CD4-positive, alpha-beta memory T cell (primary cell): ENCODE data around the gene ZNF48. TPM values are rescaled to one million over a fixed set of nuclear protein-coding genes. Genes with fewer than 3 reads are reported as not detected.
A peak's percentile ranks its signal among the peaks of the same experiment; 100 is the strongest.

Source experiments
- CTCF ChIA-PET: fragments of 350-600 bp; sonication (Branson Sonifier 250); formaldehyde crosslinking; loops from one replicate; lab custom pipeline; 2021; ENCODE audit warnings: inconsistent platforms; ENCODE audit not compliant: partially characterized antibody; lab: Charles Lee
- POLR2A ChIA-PET: fragments of 350-600 bp; sonication (Branson Sonifier 250); formaldehyde crosslinking; loops from one replicate; lab custom pipeline; 2021; ENCODE audit not compliant: partially characterized antibody; lab: Charles Lee
- DNase-seq, 5 donors: peaks; one replicate each; pipeline versions ENCODE4 v3.0.0 to v3.0.0-alpha.2; 2020 to 2022; ENCODE audit warnings: mixed read lengths in 1 of 5
- H3K27ac ChIP-seq: one replicate; pipeline ENCODE4 v1.7.0; 2013; ENCODE audit warnings: low read depth, low read length
- H3K27me3 ChIP-seq: 2 replicates; pipeline ENCODE4 v1.7.0; 2013; ENCODE audit warnings: mild to moderate bottlenecking, low read length, moderate library complexity; ENCODE audit not compliant: insufficient read depth
- H3K36me3 ChIP-seq: 2 replicates; pipeline ENCODE4 v1.7.0; 2013; ENCODE audit warnings: mild to moderate bottlenecking, low read length, moderate library complexity; ENCODE audit not compliant: insufficient read depth
- H3K4me1 ChIP-seq: 2 replicates; pipeline ENCODE4 v1.7.0; 2013; ENCODE audit warnings: mild to moderate bottlenecking, low read length, moderate library complexity; ENCODE audit not compliant: insufficient read depth
- H3K4me3 ChIP-seq, 2 donors: one replicate each; pipeline ENCODE4 v1.7.0; 2013; ENCODE audit warnings: low read length in 2 of 2, mild to moderate bottlenecking in 1 of 2
- H3K9me3 ChIP-seq, 2 donors: one replicate each; pipeline ENCODE4 v1.7.0; 2013; ENCODE audit warnings: low read length in 2 of 2, control low read depth in 1 of 2; ENCODE audit not compliant: control insufficient read depth in 1 of 2
- H3K27ac Mint-ChIP-seq, 7 donors: one replicate each; pipeline ENCODE4 v1.8.0; 2020 to 2021; ENCODE audit warnings: mixed read lengths in 7 of 7, mild to moderate bottlenecking in 6 of 7, inconsistent platforms in 3 of 7, moderate library complexity in 3 of 7
- H3K27me3 Mint-ChIP-seq, 2 donors: one replicate each; pipeline ENCODE4 v1.8.0; 2020 to 2021; ENCODE audit warnings: mixed read lengths in 2 of 2
- H3K36me3 Mint-ChIP-seq, 2 donors: one replicate each; pipeline ENCODE4 v1.8.0; 2020 to 2021; ENCODE audit warnings: mixed read lengths in 2 of 2, inconsistent platforms in 1 of 2, mild to moderate bottlenecking in 1 of 2
- H3K4me1 Mint-ChIP-seq, 4 donors: one replicate each; pipeline ENCODE4 v1.8.0; 2020 to 2021; ENCODE audit warnings: mixed read lengths in 4 of 4, mild to moderate bottlenecking in 1 of 4
- H3K4me3 Mint-ChIP-seq, 8 donors: one replicate each; pipeline ENCODE4 v1.8.0; 2020 to 2021; ENCODE audit warnings: mixed read lengths in 8 of 8, mild to moderate bottlenecking in 7 of 8, moderate library complexity in 6 of 8, inconsistent platforms in 3 of 8
- H3K9me3 Mint-ChIP-seq, 8 donors: one replicate each; pipeline ENCODE4 v1.8.0; 2020 to 2021; ENCODE audit warnings: mixed read lengths in 8 of 8, mild to moderate bottlenecking in 5 of 8, inconsistent platforms in 3 of 8, moderate library complexity in 1 of 8
- intact Hi-C: fragments of 100-400 bp; cut with micrococcal nuclease; formaldehyde crosslinking; loops from one replicate; pipeline ENCODE4 v1.15.1; 2023
- polyA plus RNA-seq, 2 donors: library from polyadenylated mRNA; unstranded; fragments of 300-500 nt; fragmentation: Illumina TruSeq; gene quantifications; one replicate each; pipeline ENCODE4 v1.2.3, GENCODE V29; 2021
- total RNA-seq, 2 experiments: library from RNA; stranded (reverse); gene quantifications; one replicate each; pipeline ENCODE4 v1.2.3, GENCODE V29; 2021

ZNF48 gene
- total and polyA plus RNA-seq, 4 experiments from 2014 or later = 5.5 to 16.7 (median 13.2) TPM

DNA sequence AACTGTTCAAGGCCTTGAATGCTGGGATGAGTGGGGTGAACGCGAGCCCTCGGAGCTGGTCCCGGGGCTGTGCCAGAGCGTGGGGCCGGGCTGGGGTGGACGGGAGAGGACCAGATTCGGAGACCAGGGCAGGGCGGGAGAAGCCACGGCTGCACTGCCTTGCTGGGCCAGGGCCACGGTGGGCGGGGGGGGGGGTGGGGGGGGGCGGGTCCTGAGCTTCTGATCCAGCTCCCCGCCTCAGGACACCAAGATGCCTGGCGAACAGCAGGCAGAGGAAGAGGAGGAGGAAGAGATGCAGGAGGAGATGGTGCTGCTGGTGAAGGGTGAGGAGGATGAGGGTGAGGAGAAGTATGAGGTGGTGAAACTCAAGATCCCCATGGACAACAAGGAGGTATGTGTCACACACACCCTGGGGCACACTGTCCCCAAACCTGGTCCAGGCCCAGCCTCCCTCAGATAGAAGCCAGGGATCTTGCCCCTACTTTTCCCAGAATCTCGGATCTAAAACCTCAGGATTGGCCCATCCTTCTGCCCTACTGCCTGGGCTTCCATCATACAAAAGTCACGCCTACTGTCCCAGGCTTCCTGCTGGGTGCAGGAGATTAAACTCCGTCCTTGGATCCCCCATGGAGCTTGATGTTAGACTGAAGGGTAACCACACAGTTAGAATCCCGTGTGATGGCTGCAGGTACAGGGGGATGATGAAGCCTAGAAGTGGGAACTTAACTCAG lies 12.7 kb downstream of the ZNF48 start:
- Mint-ChIP-seq H3K4me1 (peaks cover 19 to 34% (median 25%) of the 10 kb centered on the region in 4 donors), H3K27me3 (no peaks in the 10 kb centered on the region), H3K9me3 (peaks cover 0 to 1% (median 0%) of the 10 kb centered on the region in 8 donors), H3K4me3 (peak overlapping the region; percentile 63 to 82 (median 76)), H3K27ac (peak overlapping the region; percentile 32 to 88 (median 68)), H3K36me3 (peaks cover 0 to 8% of the 10 kb centered on the region in 2 donors)
- CTCF ChIA-PET = interaction anchor here (0.9 to 5.3 kb wide), 14 partner anchors 9 to 342 kb away, joined by 3 to 41 read pairs (median 9); partner anchors contain the start of genes ALDOA, DCTPP1, SEPTIN1 and TBC1D10B
- POLR2A ChIA-PET = interaction anchor here (0.5 to 23.0 kb wide), 27 partner anchors 8 to 1400 kb away, joined by 3 to 540 read pairs (median 5); partner anchors contain the start of genes ALDOA, CD2BP2, DCTPP1 and SEPTIN1
- H3K9me3 ChIP-seq = no peaks in the 10 kb centered on the region
- no peaks in the 10 kb centered on the region for H3K36me3 ChIP-seq
- H3K4me3 ChIP-seq = peak overlapping the region; percentile 29 to 65
- peak overlapping the region; percentile 59 for H3K27ac ChIP-seq
- peaks cover 24% of the 10 kb centered on the region for H3K4me1 ChIP-seq
- no peaks in the 10 kb centered on the region for H3K27me3 ChIP-seq
- intact Hi-C loops = loop anchor here (1.0 to 10.0 kb wide), 4 partner anchors 30 to 283 kb away; partner anchors contain the start of genes MAPK3 and TBC1D10B
- no peak for DNase-seq

DNA sequence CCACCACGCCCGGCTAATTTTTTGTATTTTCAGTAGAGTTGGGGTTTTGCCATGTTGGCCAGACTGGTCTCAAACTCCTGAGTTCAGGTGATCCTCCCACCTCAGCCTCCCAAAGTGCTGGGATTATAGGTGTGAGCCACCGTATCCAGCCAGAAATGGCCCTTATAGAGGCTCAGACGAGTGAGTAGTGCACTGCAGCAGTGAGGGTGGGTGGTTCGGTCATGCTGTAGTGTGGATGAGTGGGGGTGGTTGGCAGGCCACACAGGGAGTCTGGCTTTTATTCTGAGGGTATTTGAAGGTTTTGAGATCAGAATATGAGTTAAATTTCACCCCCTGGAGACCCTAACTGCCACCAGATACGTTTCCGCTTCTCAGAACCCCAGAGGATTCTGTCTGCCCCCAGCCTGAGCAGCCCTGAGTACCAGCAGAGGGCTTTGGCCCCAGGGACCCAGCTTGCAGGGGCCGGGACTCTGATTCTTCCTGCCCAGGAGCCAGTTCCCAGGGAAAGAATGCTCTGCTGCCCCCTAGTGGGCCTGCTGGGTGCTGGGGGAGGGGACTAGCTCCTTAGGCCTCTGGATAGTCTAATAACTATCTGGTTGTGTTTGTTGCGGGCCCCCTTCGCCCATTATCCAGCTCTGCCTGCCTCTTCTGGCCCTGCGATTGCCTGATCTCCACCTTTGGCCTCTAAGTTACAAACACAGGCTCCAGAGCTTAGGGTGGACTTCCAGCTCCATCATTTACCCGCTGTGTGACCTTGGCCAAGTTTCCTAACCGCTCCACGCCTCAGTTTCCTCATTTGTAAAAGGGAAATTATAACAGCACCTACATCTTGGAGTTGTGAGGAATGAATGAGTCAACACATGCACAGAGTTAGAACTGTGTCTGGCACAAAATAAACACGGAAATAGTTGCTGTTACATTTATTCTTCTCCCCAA lies 14.2 kb downstream of the ZNF48 start:
- Mint-ChIP-seq H3K9me3 (peaks cover 0 to 1% (median 0%) of the 10 kb centered on the region in 8 donors), H3K4me3 (peak overlapping the region in 7 of 8 donors; percentile 31 to 73 (median 62)), H3K27me3 (no peaks in the 10 kb centered on the region), H3K36me3 (peaks cover 0 to 8% of the 10 kb centered on the region in 2 donors), H3K27ac (peak overlapping the region in 6 of 7 donors; percentile 57 to 91 (median 76)), H3K4me1 (peaks cover 19 to 34% (median 25%) of the 10 kb centered on the region in 4 donors)
- Histone ChIP-seq H3K4me3 (no peak overlapping the region), H3K27ac (no peak overlapping the region), H3K9me3 (no peaks in the 10 kb centered on the region), H3K36me3 (no peaks in the 10 kb centered on the region), H3K27me3 (no peaks in the 10 kb centered on the region), H3K4me1 (peaks cover 24% of the 10 kb centered on the region)
- DNase-seq = peak; percentile 86 to 91 (median 89)
- intact Hi-C loops = loop anchor here (1.0 to 10.0 kb wide), 6 partner anchors 27 to 367 kb away; partner anchors contain the start of genes MAPK3 and SEPTIN1
- ChIA-PET CTCF (interaction anchor here (0.6 to 5.3 kb wide), 37 partner anchors 9 to 344 kb away, joined by 3 to 41 read pairs (median 5); partner anchors contain the start of genes ALDOA, DCTPP1, GDPD3 and MYL11), POLR2A (interaction anchor here (0.6 to 23.0 kb wide), 16 partner anchors 8 to 364 kb away, joined by 3 to 540 read pairs (median 6); partner anchors contain the start of genes DCTPP1, SEPTIN1, TBX6 and ZNF48)

DNA sequence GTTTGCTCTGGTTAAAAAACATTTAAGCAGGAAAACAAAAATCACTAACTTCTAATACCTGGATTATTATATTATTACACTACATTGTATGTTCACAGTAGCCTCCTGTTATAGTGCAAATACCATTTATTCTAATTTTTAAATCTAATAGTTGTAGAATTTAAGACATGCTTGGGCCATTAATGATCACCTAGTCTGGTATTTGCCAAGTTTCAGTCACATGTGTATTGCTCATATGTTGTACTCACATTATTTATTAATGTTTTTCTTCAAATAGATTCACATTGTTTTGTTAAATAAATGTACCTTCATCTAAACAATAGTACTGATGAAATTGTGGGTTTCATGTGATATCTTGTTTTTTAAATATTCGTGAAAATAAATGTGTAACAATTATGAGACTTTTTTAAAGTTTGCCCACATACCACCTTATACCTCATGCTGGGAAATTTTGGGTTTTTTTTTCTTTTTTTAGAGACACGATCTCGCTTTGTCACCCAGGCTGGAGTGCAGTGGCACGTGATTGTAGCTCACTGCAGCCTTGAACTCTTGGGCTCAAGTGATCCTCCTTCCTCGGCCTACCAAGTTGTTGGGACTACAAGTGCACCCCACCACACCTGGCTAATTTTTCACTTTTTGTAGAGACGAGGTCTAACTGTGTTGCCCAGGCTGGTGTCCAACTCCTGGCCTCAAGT lies 18.0 kb downstream of the ZNF48 start:
- intact Hi-C loops = no loop called here
- peak overlapping the region in 1 of 7 donors; percentile 73 for H3K27ac Mint-ChIP-seq

GRCh38 chr16:30414159-30414558 lies 18.9 kb downstream of the ZNF48 start:
- H3K27ac Mint-ChIP-seq = peak overlapping the region in 2 of 7 donors; percentile 42 to 68
- no peak for DNase-seq
- peaks cover 22% of the 10 kb centered on the region for H3K4me1 ChIP-seq
- no peaks in the 10 kb centered on the region for H3K9me3 Mint-ChIP-seq
- ChIA-PET POLR2A (interaction anchor here (0.6 to 1.2 kb wide), 6 partner anchors 15 to 418 kb away, joined by 3 read pairs; partner anchors contain the start of genes DCTPP1, INO80E and SEPTIN1), CTCF (interaction anchor here (1.4 kb wide), 1 partner anchor 43 kb away, joined by 3 read pairs; no protein-coding TSS in a partner anchor)
- no peaks in the 10 kb centered on the region for H3K27me3 ChIP-seq
- H3K36me3 ChIP-seq = no peaks in the 10 kb centered on the region
- H3K4me3 ChIP-seq = no peak overlapping the region
- no peaks in the 10 kb centered on the region for H3K9me3 ChIP-seq
- H3K4me1 Mint-ChIP-seq = peaks cover 14 to 26% (median 19%) of the 10 kb centered on the region in 4 donors
- intact Hi-C loops = no loop called here
- H3K4me3 Mint-ChIP-seq = no peak overlapping the region
- H3K27me3 Mint-ChIP-seq = no peaks in the 10 kb centered on the region
- no peak overlapping the region for H3K27ac ChIP-seq
- peaks cover 0 to 6% of the 10 kb centered on the region in 2 donors for H3K36me3 Mint-ChIP-seq

More for the DNA sequence above, 18.0 kb downstream of the ZNF48 start:
- H3K9me3 ChIP-seq = no peaks in the 10 kb centered on the region
- CTCF ChIA-PET = interaction anchor here (1.7 to 2.3 kb wide), 2 partner anchors 11 to 42 kb away, joined by 4 to 7 read pairs; partner anchors contain the start of gene TBC1D10B
- no peak overlapping the region for H3K4me3 ChIP-seq
- H3K27me3 Mint-ChIP-seq = no peaks in the 10 kb centered on the region
- no peaks in the 10 kb centered on the region for H3K27me3 ChIP-seq
- H3K9me3 Mint-ChIP-seq = no peaks in the 10 kb centered on the region
- H3K36me3 ChIP-seq = no peaks in the 10 kb centered on the region
- peaks cover 23% of the 10 kb centered on the region for H3K4me1 ChIP-seq
- no peak for DNase-seq
- peaks cover 19 to 31% (median 23%) of the 10 kb centered on the region in 4 donors for H3K4me1 Mint-ChIP-seq
- H3K36me3 Mint-ChIP-seq = peaks cover 0 to 6% of the 10 kb centered on the region in 2 donors
- POLR2A ChIA-PET = interaction anchor here (1.2 kb wide), 1 partner anchor 35 kb away, joined by 3 read pairs; no protein-coding TSS in a partner anchor
- H3K4me3 Mint-ChIP-seq = no peak overlapping the region
- no peak overlapping the region for H3K27ac ChIP-seq

GRCh38 chr16:30416047-30416603 lies 20.9 kb downstream of the ZNF48 start:
- DNase-seq = no peak
- Histone ChIP-seq H3K36me3 (no peaks in the 10 kb centered on the region), H3K4me3 (no peak overlapping the region), H3K9me3 (no peaks in the 10 kb centered on the region), H3K4me1 (peaks cover 15% of the 10 kb centered on the region), H3K27ac (no peak overlapping the region), H3K27me3 (no peaks in the 10 kb centered on the region)
- peak overlapping the region in 6 of 7 donors; percentile 3 to 83 (median 26) for H3K27ac Mint-ChIP-seq
- POLR2A ChIA-PET = interaction anchor here (0.8 to 4.3 kb wide), 4 partner anchors 9 to 351 kb away, joined by 4 to 52 read pairs (median 18); partner anchors contain the start of genes ALDOA, DCTPP1, SEPTIN1 and ZNF771
- H3K4me3 Mint-ChIP-seq = peak overlapping the region in 3 of 8 donors; percentile 7 to 56 (median 29)
- no peaks in the 10 kb centered on the region for H3K27me3 Mint-ChIP-seq
- H3K36me3 Mint-ChIP-seq = peaks cover 8 to 15% of the 10 kb centered on the region in 2 donors
- H3K9me3 Mint-ChIP-seq = no peaks in the 10 kb centered on the region
- intact Hi-C loops = no loop called here
- peaks cover 8 to 27% (median 15%) of the 10 kb centered on the region in 4 donors for H3K4me1 Mint-ChIP-seq
- CTCF ChIA-PET = interaction anchor here (0.6 to 4.0 kb wide), 3 partner anchors 14 to 182 kb away, joined by 3 to 34 read pairs (median 7); partner anchors contain the start of gene DCTPP1
